A549 (cell line): Measurements from ENCODE around the gene SLCO2B1. TPM values are rescaled to one million over a fixed set of nuclear protein-coding genes. Genes with fewer than 3 reads are reported as not detected.

Experiments used
- ATAC-seq, 2 experiments: fragments of 200-7000 bp in 1 of 2; fragments of >200 bp in 1 of 2; cut with Nextera tagmentation in 1 of 2; cut with Tn5 transposase in 1 of 2; 3 replicates each; pipeline versions ENCODE4 v1.8.0 to v1.9.1; 2018 to 2020; ENCODE audit warnings: mild to moderate bottlenecking in 1 of 2, moderate library complexity in 1 of 2
- CTCF ChIA-PET: fragments of 300-600 bp; sonication (Branson Sonifier 250); formaldehyde crosslinking; extraction: SDS; loops from one replicate; lab custom pipeline; 2021; ENCODE audit warnings: antibody characterized with exemption, inconsistent platforms; lab: Yijun Ruan, JAX
- POLR2A ChIA-PET: fragments of 350-600 bp; formaldehyde crosslinking; extraction: SDS; loops from one replicate; lab custom pipeline; 2021; ENCODE audit warnings: antibody characterized with exemption, inconsistent platforms; lab: Yijun Ruan, JAX
- DNase-seq, 2 experiments: peaks; one replicate each; pipeline versions ENCODE4 v3.0.0 to v3.0.0-alpha.2; 2011 to 2016; ENCODE audit warnings: low read depth in 1 of 2, low spot score in 1 of 2
- FAIRE-seq: peaks from 2 replicates; lab custom pipeline; 2011; peaks lifted over from hg19 to GRCh38; lab: Jason Lieb, UNC
- H3K27ac ChIP-seq, 2 experiments: fragments of >200 bp; sonication (Bioruptor Twin); formaldehyde crosslinking; 3 replicates each; pipeline ENCODE4 v1.5.1; 2016 to 2017
- H3K4me1 ChIP-seq: fragments of >200 bp; sonication (Bioruptor Twin); formaldehyde crosslinking; 3 replicates; pipeline ENCODE4 v1.6.1; 2016
- H3K4me2 ChIP-seq: fragments of >200 bp; sonication (Bioruptor Twin); formaldehyde crosslinking; 3 replicates; pipeline ENCODE4 v1.6.1; 2016
- H3K4me3 ChIP-seq: fragments of >200 bp; sonication (Bioruptor Twin); formaldehyde crosslinking; 3 replicates; pipeline ENCODE4 v1.5.1; 2016
- H3K9me3 ChIP-seq: fragments of >200 bp; sonication (Bioruptor Twin); formaldehyde crosslinking; 3 replicates; pipeline ENCODE4 v1.6.1; 2016
- ATOH8 ChIP-seq: fragments of 250-450 bp; sonication (Bioruptor Pico); IDR thresholded peaks from 2 replicates; pipeline ENCODE4 v1.5.0; 2020; ENCODE audit warnings: low read depth, mild to moderate bottlenecking, moderate library complexity
- CTCF ChIP-seq: fragments of >200 bp; sonication (Bioruptor Twin); formaldehyde crosslinking; IDR thresholded peaks from 3 replicates; pipeline ENCODE4 v1.5.1; 2016
- FOSB ChIP-seq: fragments of 250-450 bp; sonication (Bioruptor Pico); IDR thresholded peaks from 2 replicates; pipeline ENCODE4 v1.5.0; 2020; ENCODE audit warnings: mild to moderate bottlenecking, moderate library complexity
- HOXA7 ChIP-seq: fragments of 250-450 bp; sonication (Bioruptor Pico); IDR thresholded peaks from 2 replicates; pipeline ENCODE4 v1.5.0; 2020; ENCODE audit warnings: mild to moderate bottlenecking, moderate library complexity
- JUNB ChIP-seq: fragments of >200 bp; sonication (Bioruptor Twin); formaldehyde crosslinking; IDR thresholded peaks from 2 replicates; pipeline ENCODE4 v1.6.1; 2016
- MYC ChIP-seq: IDR thresholded peaks from 2 replicates; pipeline ENCODE4 v1.6.1; 2012; ENCODE audit warnings: mild to moderate bottlenecking, inconsistent platforms, low read length, improper control_type of control experiment, borderline replicate concordance
- POLR2A ChIP-seq: IDR thresholded peaks from 2 replicates; pipeline ENCODE4 v1.6.1; 2012; ENCODE audit warnings: mild to moderate bottlenecking, low read length
- POLR2AphosphoS2 ChIP-seq: conservative IDR thresholded peaks from 2 replicates; pipeline ENCODE4 v1.6.1; 2012; ENCODE audit warnings: low read length, improper control_type of control experiment, inconsistent platforms
- RARB ChIP-seq: fragments of 250-450 bp; sonication (Bioruptor Pico); IDR thresholded peaks from 2 replicates; pipeline ENCODE4 v1.8.0; 2021; ENCODE audit warnings: mild to moderate bottlenecking, moderate library complexity
- RFX5 ChIP-seq: fragments of 450-650 bp; IDR thresholded peaks from 2 replicates; pipeline ENCODE4 v1.7.1; 2014; ENCODE audit warnings: antibody characterized with exemption, mild to moderate bottlenecking, moderate library complexity
- ZC3H11A ChIP-seq: fragments of 450-650 bp; IDR thresholded peaks from 2 replicates; pipeline ENCODE4 v1.6.1; 2014; ENCODE audit warnings: antibody characterized with exemption, mild to moderate bottlenecking
- ZSCAN20 ChIP-seq: fragments of 250-450 bp; sonication (Bioruptor Pico); IDR thresholded peaks from 2 replicates; pipeline ENCODE4 v1.8.0; 2022; ENCODE audit warnings: mild to moderate bottlenecking, moderate library complexity
- WGBS: methylation state at CpG from one replicate; pipeline ENCODE4 v1.1.6; 2017; ENCODE audit errors: missing lambda C conversion rate; 5-methylcytosine and 5-hydroxymethylcytosine counted together
- polyA plus RNA-seq, 4 experiments: library from polyadenylated mRNA; depleted of rRNA in 3 of 4; stranded (reverse); fragments of >200 nt; fragmentation: RNase III in 1 of 4; extraction: RNeasy Plus Mini Kit Qiagen cat#74134 plus additional on column Dnase treatment in 1 of 4; gene quantifications; 2 replicates in 3 of 4; 3 replicates in 1 of 4; pipeline ENCODE4 v1.2.3, GENCODE V29; 2011 to 2017
- TF ChIP-seq, protein P1 (sequence below): fragments of 250-450 bp; sonication (Bioruptor Pico); IDR thresholded peaks from 2 replicates; pipeline ENCODE4 v1.5.0; 2021; ENCODE audit warnings: mild to moderate bottlenecking, moderate library complexity, borderline replicate concordance
- TF ChIP-seq, protein P2 (sequence below): fragments of >200 bp; sonication (Bioruptor Twin); formaldehyde crosslinking; IDR thresholded peaks from 2 replicates; pipeline ENCODE4 v1.6.1; 2016
- TF ChIP-seq, protein P3 (sequence below): IDR thresholded peaks from 2 replicates; pipeline ENCODE4 v1.6.1; 2012; ENCODE audit warnings: low read depth, borderline replicate concordance

SLCO2B1 gene
- polyA plus RNA-seq, 2 of the 4 experiments (the other 2 are of a cell fraction) = 4.9 to 5.2 TPM

GRCh38 chr11:75149766-75150465, 991 bp upstream of the SLCO2B1 start:
- Histone ChIP-seq H3K9me3 (no peaks in the 10 kb centered on the region), H3K27ac (no peak overlapping the region), H3K4me2 (no peak overlapping the region), H3K4me1 (no peaks in the 10 kb centered on the region), H3K4me3 (no peak overlapping the region)
- CTCF ChIA-PET = interaction anchor here (0.6 to 12.6 kb wide), 10 partner anchors 7 to 182 kb away, joined by 3 to 162 read pairs (median 7); no protein-coding TSS in a partner anchor
- no peak for FAIRE-seq
- TF ChIP-seq ATOH8 (CRISPR knock-in tag) = no peak
- WGBS = 47% methylated on average over 4 of the region's 4 CpGs
- no peak for ATAC-seq
- DNase-seq = no peak
- POLR2A ChIA-PET = no interaction called here

DNA sequence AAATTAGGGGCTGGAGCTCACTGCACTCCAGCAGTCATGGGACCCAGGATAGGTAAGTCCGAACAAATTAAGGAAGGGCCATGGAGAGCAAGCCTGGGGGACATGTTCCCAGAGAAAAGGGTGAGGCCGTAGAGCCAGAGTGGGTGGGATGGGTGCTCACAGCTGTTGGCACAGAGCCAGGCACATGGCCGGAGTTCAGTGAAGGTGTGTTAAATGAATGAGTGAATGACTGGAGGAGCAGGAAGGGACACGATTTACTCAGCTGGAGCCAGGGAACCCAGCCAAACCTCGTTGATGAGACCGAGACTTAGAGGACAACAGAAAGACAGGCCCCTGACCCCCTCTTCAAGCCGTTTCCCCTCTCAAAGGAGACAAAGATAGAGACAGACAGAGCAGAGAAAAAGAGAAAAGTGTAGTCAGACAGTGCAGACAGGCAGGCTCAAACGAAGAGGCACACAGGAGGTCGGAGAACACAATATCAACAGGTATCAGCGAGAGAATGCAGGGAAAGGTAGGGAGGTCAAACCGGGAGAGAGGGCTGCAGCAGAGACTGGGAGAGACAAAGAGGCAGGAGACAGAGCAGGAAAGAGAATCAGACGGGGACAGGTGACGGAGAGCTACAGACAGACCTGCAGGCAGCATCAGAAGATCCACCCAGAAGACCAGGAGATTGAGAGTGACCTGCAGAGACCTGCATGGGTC, 590 bp downstream of the SLCO2B1 start:
- peaks cover 14% of the 10 kb centered on the region; the same call in 2 of the 3 replicates for H3K4me1 ChIP-seq
- no peak overlapping the region for H3K27ac ChIP-seq
- H3K9me3 ChIP-seq = no peaks in the 10 kb centered on the region
- ATAC-seq (no peak), DNase-seq (no peak), FAIRE-seq (no peak)
- TF ChIP-seq CTCF = no peak
- TF ChIP-seq JUNB = no peak
- TF ChIP-seq, protein P1, sequence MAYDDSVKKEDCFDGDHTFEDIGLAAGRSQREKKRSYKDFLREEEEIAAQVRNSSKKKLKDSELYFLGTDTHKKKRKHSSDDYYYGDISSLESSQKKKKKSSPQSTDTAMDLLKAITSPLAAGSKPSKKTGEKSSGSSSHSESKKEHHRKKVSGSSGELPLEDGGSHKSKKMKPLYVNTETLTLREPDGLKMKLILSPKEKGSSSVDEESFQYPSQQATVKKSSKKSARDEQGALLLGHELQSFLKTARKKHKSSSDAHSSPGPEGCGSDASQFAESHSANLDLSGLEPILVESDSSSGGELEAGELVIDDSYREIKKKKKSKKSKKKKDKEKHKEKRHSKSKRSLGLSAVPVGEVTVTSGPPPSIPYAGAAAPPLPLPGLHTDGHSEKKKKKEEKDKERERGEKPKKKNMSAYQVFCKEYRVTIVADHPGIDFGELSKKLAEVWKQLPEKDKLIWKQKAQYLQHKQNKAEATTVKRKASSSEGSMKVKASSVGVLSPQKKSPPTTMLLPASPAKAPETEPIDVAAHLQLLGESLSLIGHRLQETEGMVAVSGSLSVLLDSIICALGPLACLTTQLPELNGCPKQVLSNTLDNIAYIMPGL (CRISPR knock-in tag) = no peak
- no peak for TF ChIP-seq ZSCAN20 (CRISPR knock-in tag)
- no peak for TF ChIP-seq FOSB (CRISPR knock-in tag)
- TF ChIP-seq ZC3H11A = no peak
- TF ChIP-seq, protein P2, sequence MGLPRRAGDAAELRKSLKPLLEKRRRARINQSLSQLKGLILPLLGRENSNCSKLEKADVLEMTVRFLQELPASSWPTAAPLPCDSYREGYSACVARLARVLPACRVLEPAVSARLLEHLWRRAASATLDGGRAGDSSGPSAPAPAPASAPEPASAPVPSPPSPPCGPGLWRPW = no peak
- TF ChIP-seq POLR2A = no peak
- no peak for TF ChIP-seq RARB (CRISPR knock-in tag)
- TF ChIP-seq MYC = no peak
- TF ChIP-seq RFX5 = no peak
- no peak for TF ChIP-seq POLR2AphosphoS2
- TF ChIP-seq HOXA7 (CRISPR knock-in tag) = no peak
- TF ChIP-seq, protein P3, sequence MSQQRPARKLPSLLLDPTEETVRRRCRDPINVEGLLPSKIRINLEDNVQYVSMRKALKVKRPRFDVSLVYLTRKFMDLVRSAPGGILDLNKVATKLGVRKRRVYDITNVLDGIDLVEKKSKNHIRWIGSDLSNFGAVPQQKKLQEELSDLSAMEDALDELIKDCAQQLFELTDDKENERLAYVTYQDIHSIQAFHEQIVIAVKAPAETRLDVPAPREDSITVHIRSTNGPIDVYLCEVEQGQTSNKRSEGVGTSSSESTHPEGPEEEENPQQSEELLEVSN = no peak
- CTCF ChIA-PET = interaction anchor here (0.7 to 12.6 kb wide), 10 partner anchors 9 to 129 kb away, joined by 3 to 162 read pairs (median 6); partner anchors contain the start of gene TPBGL
- POLR2A ChIA-PET = no interaction called here
- no peak overlapping the region for H3K4me2 ChIP-seq
- no peak overlapping the region for H3K4me3 ChIP-seq
- 53% methylated on average over 13 of the region's 13 CpGs for WGBS
